ACC112 (cell line): ENCODE results near the gene WDPCP.

Experiments used
- H2AFZ ChIP-seq: fragments of 200-600 bp; sonication (generic); one replicate; pipeline ENCODE4 v1.6.0; 2017; ENCODE audit warnings: antibody characterized with exemption, low read length; ENCODE audit not compliant: unreplicated experiment
- H3K27ac ChIP-seq: fragments of 200-600 bp; sonication (generic); 2 replicates; pipeline ENCODE4 v1.5.1; 2014; ENCODE audit warnings: low read depth, mild to moderate bottlenecking, antibody characterized with exemption, low read length, moderate library complexity
- H3K27me3 ChIP-seq: fragments of 200-600 bp; sonication (generic); 2 replicates; pipeline ENCODE4 v1.6.1; 2014; ENCODE audit warnings: mild to moderate bottlenecking, antibody characterized with exemption, low read length, moderate library complexity, mixed read lengths; ENCODE audit not compliant: insufficient read depth
- H3K36me3 ChIP-seq: fragments of 200-600 bp; sonication (generic); 2 replicates; pipeline ENCODE4 v1.6.1; 2016; ENCODE audit warnings: mild to moderate bottlenecking, antibody characterized with exemption, low read length, moderate library complexity, mixed read lengths; ENCODE audit not compliant: insufficient read depth
- H3K4me1 ChIP-seq: fragments of 200-600 bp; sonication (generic); one replicate; pipeline ENCODE4 v1.6.1; 2016; ENCODE audit warnings: low read length, mixed read lengths; ENCODE audit not compliant: insufficient read depth, unreplicated experiment, control insufficient read depth
- H3K4me3 ChIP-seq: fragments of 200-600 bp; sonication (generic); 2 replicates; pipeline ENCODE4 v1.5.1; 2014; ENCODE audit warnings: mild to moderate bottlenecking, low read depth, low read length
- H3K79me2 ChIP-seq: fragments of 200-600 bp; sonication (generic); one replicate; pipeline ENCODE4 v1.6.0; 2016; ENCODE audit warnings: low read length; ENCODE audit not compliant: control insufficient read depth, unreplicated experiment, insufficient read depth

Gene WDPCP

DNA sequence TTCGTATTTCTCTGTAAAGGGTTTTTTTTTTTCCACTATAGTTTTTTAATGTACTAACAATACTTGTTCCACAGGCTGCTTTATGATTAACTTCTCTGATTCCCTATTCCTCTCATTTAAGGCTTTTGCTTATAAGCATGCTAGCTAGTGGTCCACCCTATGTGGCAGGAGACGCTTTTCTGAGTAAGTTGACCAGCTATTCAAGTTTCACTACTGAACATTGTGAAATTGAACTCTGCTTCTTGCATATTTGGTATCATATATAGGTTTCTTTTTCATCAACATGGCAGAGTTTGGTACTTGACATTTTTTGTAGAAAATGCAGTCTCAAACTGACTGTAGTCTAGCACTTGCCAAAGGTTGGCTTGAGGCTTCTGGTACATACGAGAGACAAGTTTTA lies 463.4 kb downstream of the WDPCP start:
- Histone ChIP-seq H3K4me3 (no peak overlapping the region), H3K36me3 (no peaks in the 10 kb centered on the region), H3K27me3 (no peaks in the 10 kb centered on the region), H3K79me2 (no peaks in the 10 kb centered on the region), H3K4me1 (no peaks in the 10 kb centered on the region), H2AFZ (no peak overlapping the region), H3K27ac (no peak overlapping the region)

- Histone ChIP-seq H3K79me2 (no peaks in the 10 kb centered on the region), H3K4me3 (no peak overlapping the region), H3K27ac (no peak overlapping the region), H3K4me1 (no peaks in the 10 kb centered on the region), H3K36me3 (no peaks in the 10 kb centered on the region), H2AFZ (no peak overlapping the region), H3K27me3 (no peaks in the 10 kb centered on the region)
These were observed 464.1 kb downstream of the WDPCP start for GRCh38 chr2:63124218-63124617.

- no peaks in the 10 kb centered on the region for H3K36me3 ChIP-seq
- H3K27ac ChIP-seq = no peak overlapping the region
- no peak overlapping the region for H3K4me3 ChIP-seq
- no peaks in the 10 kb centered on the region for H3K4me1 ChIP-seq
- H3K79me2 ChIP-seq = no peaks in the 10 kb centered on the region
- no peak overlapping the region for H2AFZ ChIP-seq
- no peaks in the 10 kb centered on the region for H3K27me3 ChIP-seq
These were observed 465.4 kb downstream of the WDPCP start for GRCh38 chr2:63122921-63123320.

DNA sequence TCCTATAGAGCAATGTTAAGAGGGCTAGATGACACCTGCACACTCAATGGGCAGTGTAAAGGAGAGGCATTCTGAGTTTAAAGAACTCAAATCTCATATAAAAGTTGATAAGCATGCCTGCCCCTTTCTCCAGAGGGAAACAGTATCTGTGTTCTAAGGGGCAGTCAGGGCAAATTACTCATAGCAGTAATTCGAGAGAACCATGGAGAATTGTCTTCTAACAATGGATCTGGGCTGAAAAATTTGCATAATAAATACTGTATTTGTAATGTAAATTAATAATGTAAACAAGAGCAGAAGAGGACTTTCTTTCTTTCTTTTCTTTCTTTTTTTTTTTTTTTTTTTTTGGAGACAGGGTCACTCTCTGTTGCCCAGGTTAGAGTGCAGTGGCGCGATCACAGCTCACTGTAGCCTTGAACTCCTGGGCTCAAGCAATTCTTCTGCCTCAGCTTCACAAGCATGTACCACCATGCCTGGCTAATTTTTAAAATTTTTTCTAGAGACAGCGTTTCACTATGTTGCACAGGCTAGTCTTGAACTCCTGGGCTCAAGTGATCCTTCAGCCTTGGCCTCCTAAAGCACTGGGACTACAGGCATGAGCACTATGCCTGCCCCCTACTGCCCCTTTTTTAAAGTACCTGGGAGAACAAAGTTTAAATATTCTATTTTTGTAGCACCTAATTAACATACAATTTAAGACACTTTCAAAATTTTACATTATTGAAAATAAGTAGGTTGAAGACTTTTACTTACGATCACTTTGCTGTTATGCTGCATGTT lies 467.0 kb downstream of the WDPCP start:
- no peak overlapping the region for H2AFZ ChIP-seq
- no peaks in the 10 kb centered on the region for H3K4me1 ChIP-seq
- no peak overlapping the region for H3K4me3 ChIP-seq
- H3K79me2 ChIP-seq = no peaks in the 10 kb centered on the region
- H3K27ac ChIP-seq = no peak overlapping the region
- no peaks in the 10 kb centered on the region for H3K36me3 ChIP-seq
- no peaks in the 10 kb centered on the region for H3K27me3 ChIP-seq

DNA sequence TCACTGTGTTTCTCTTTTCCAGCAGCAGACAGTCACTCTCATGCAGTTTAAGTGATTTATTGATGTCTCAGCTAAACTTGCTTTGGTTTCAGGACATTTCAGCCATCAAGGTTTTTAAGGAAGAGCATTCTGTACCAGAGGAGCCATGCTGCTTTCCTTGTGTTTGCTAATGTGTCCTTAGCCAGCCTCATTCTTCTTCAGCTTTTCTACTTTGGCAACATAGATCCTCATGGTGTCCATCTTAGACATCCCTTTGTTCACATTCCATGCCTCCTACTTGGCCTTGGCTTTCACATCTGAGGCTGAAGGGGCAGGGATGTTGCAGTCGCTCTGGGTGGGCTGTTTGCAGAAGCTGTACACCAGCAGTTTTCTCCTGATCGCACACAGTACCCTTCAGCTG lies 469.5 kb downstream of the WDPCP start:
- no peaks in the 10 kb centered on the region for H3K4me1 ChIP-seq
- no peak overlapping the region for H3K27ac ChIP-seq
- H3K36me3 ChIP-seq = no peaks in the 10 kb centered on the region
- no peaks in the 10 kb centered on the region for H3K27me3 ChIP-seq
- no peak overlapping the region for H3K4me3 ChIP-seq
- H3K79me2 ChIP-seq = no peaks in the 10 kb centered on the region
- no peak overlapping the region for H2AFZ ChIP-seq

DNA sequence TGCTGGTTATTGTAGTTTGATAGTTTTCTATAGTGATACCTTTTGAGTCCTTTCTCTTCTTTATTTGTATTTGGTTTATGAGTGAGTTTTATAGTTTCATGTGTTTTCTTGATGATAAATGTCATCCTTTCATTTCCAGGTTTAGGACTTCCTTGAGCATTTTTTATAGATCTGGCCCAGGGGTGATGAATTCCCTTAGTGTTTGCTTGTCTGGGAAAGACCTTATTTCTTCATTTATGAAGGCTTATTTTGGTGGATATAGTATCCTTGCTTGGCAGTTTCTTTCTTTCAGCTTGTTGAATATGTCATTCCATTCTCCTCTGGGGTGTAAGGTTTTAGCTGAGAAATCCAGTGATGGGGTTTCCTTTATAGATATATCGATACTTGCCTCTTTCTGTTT lies 483.8 kb downstream of the WDPCP start:
- H3K79me2 ChIP-seq = no peaks in the 10 kb centered on the region
- no peaks in the 10 kb centered on the region for H3K4me1 ChIP-seq
- H3K27me3 ChIP-seq = peaks cover 8% of the 10 kb centered on the region; the same call in 1 of the 2 replicates
- no peaks in the 10 kb centered on the region for H3K36me3 ChIP-seq
- H3K27ac ChIP-seq = no peak overlapping the region
- no peak overlapping the region for H2AFZ ChIP-seq
- H3K4me3 ChIP-seq = no peak overlapping the region

GRCh38 chr2:63101954-63102353 lies 486.3 kb downstream of the WDPCP start:
- Histone ChIP-seq H3K4me1 (no peaks in the 10 kb centered on the region), H3K79me2 (no peaks in the 10 kb centered on the region), H3K4me3 (no peak overlapping the region), H2AFZ (no peak overlapping the region), H3K27ac (no peak overlapping the region), H3K27me3 (peaks cover 8% of the 10 kb centered on the region; the same call in 1 of the 2 replicates), H3K36me3 (no peaks in the 10 kb centered on the region)

GRCh38 chr2:63099032-63099431 lies 489.2 kb downstream of the WDPCP start:
- H3K27ac ChIP-seq = no peak overlapping the region
- H3K36me3 ChIP-seq = no peaks in the 10 kb centered on the region

DNA sequence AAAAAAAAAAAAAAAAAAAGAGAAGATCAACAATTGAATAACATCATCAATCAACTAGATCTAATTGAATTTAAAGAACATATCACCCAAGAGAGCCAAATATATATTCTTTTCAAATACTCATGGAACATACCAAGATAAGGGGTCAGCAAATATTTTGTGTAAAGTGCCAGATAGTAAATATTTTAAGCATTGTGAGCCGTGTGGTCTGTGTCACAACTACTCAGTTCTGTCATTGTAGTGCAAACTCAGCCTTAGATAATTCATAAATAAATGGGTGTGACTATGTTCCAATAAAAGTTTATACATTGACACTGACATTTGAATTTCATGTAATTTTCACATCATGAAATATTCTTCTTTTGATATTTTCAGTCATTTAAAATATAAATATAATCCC lies 491.8 kb downstream of the WDPCP start:
- H2AFZ ChIP-seq = no peak overlapping the region
- H3K4me3 ChIP-seq = no peak overlapping the region
- no peaks in the 10 kb centered on the region for H3K79me2 ChIP-seq
- no peaks in the 10 kb centered on the region for H3K36me3 ChIP-seq
- peaks cover 5% of the 10 kb centered on the region; the same call in 1 of the 2 replicates for H3K27me3 ChIP-seq
- no peaks in the 10 kb centered on the region for H3K4me1 ChIP-seq
- no peak overlapping the region for H3K27ac ChIP-seq

More at GRCh38 chr2:63099032-63099431, 489.2 kb downstream of the WDPCP start:
- no peaks in the 10 kb centered on the region for H3K79me2 ChIP-seq
- no peak overlapping the region for H3K4me3 ChIP-seq
- no peaks in the 10 kb centered on the region for H3K4me1 ChIP-seq
- no peak overlapping the region for H2AFZ ChIP-seq
- H3K27me3 ChIP-seq = peaks cover 8% of the 10 kb centered on the region; the same call in 1 of the 2 replicates

GRCh38 chr2:63093502-63093901 lies 494.8 kb downstream of the WDPCP start:
- Histone ChIP-seq H3K27ac (no peak overlapping the region), H3K79me2 (no peaks in the 10 kb centered on the region), H3K4me1 (no peaks in the 10 kb centered on the region), H2AFZ (no peak overlapping the region), H3K27me3 (no peaks in the 10 kb centered on the region), H3K36me3 (no peaks in the 10 kb centered on the region), H3K4me3 (no peak overlapping the region)

GRCh38 chr2:63092857-63093256 lies 495.4 kb downstream of the WDPCP start:
- Histone ChIP-seq H3K36me3 (no peaks in the 10 kb centered on the region), H2AFZ (no peak overlapping the region), H3K4me1 (no peaks in the 10 kb centered on the region), H3K4me3 (no peak overlapping the region), H3K27me3 (no peaks in the 10 kb centered on the region), H3K27ac (no peak overlapping the region), H3K79me2 (no peaks in the 10 kb centered on the region)
